Stimulated activated CD4-positive, alpha-beta T cell treated with anti-CD3 and anti-CD28 coated beads, Interleukin-1b, Interleukin-23, amount 100 ng/mL, for 1 hour (primary cell): ENCODE data around the gene DPPA4.

Experiments used
- DNase-seq, 2 donors: peaks; one replicate each; pipeline ENCODE4 v3.0.0-alpha.2; 2020; ENCODE audit warnings: low read depth in 2 of 2

The DPPA4 gene

GRCh38 chr3:109339197-109339596 lies 1.9 kb upstream of the DPPA4 start:
- no peak for DNase-seq

- no peak for DNase-seq
These were observed 976 bp upstream of the DPPA4 start for GRCh38 chr3:109338322-109338721.

DNA sequence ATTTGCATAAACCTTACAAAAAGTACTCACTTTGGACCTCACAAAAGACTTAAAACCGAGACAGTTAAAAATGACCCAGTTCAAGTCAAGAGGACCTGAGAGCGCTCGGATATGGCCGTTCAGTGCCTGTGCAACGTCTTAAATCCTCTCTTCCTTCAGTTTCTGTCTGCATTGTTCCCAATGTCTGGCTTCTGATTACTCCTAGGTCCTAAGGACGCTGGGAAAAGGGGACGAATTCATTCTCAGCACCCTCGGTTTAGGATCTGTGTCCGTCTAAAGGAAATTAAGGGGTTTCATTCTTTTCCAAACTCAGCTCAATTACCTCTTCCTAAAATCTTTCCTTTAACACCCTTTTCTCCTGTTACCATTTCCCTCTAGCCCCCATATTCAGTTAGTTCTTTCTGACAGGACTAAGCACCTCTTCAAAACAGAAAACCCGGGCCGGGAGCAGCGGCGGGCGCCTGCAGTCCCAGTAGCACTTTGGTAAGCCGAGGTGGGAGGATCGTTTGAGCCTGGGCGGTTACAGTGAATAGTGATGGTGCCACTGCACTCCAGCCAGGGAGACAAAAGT lies 970 bp downstream of the DPPA4 start:
- no peak for DNase-seq

GRCh38 chr3:109334572-109334971 lies 2.8 kb downstream of the DPPA4 start:
- DNase-seq, result no peak

DNA sequence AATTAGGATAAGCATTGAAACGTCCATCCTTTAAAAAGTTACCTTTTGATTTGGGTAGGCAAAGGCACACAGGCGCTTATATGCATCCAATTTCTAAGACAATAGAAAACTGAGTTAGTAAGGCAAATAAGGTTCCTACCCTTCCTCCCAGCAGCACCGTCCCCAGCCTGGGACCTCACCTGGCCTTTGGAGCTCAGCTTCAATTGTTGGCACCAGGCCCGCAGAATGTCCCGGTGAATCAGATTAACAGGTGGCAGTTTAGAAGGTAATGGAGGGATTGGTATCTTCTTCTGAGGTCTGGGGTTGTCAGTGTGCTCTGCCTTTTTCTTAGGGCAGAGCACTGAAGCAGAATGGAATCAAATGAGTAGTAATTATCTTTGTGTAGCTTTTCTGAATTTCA lies 5.7 kb downstream of the DPPA4 start:
- DNase-seq, result no peak

- DNase-seq, result no peak
These were observed 6.9 kb downstream of the DPPA4 start for GRCh38 chr3:109330405-109330804.

GRCh38 chr3:109328202-109328601 lies 9.1 kb downstream of the DPPA4 start:
- DNase-seq, result no peak

DNA sequence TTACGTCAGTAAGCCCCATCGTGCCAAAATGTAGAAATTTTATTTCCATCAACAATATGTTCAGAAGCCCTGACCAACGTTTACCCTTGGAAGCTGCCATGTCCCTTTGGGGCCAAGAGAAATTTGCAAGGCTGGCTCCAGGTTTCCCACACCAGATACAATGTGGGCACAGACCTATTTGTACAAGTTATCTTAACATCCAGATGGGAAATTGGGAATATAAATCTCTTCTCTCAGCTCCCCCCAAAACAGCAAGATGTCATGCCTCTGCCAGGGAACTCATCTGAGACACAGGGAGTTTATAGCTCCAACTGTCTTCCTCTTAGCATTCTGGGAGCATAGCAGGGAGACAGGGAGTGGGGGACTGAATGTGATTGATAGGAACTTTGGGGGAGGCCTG lies 11.7 kb downstream of the DPPA4 start:
- no peak for DNase-seq

DNA sequence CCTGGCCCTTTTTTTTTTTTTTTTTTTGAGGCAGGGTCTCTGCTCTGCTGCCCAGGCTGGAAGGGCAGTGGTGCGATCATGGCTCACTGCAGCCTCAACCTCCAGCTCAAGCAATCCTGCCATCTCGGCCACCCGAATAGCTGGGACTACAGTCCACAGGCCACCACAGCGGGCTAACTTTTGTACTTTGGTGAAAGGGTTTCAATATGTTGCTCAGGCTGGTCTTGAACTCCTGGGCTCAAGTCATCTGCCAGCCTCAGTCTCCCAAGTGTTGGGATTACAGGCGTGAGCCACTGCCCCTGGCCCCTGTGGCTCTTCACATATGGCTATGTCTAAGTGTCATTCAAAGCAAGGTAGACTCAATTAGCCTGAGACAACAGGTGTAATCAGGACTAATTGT lies 12.2 kb downstream of the DPPA4 start:
- DNase-seq, result no peak

- no peak for DNase-seq
These were observed 21.1 kb downstream of the DPPA4 start, which contains the start of gene DPPA2 for GRCh38 chr3:109316162-109316730. DPPA2 (minus strand) TSS chr3:109316517; CDS start chr3:109314542, 1,975 bp downstream.

DNA sequence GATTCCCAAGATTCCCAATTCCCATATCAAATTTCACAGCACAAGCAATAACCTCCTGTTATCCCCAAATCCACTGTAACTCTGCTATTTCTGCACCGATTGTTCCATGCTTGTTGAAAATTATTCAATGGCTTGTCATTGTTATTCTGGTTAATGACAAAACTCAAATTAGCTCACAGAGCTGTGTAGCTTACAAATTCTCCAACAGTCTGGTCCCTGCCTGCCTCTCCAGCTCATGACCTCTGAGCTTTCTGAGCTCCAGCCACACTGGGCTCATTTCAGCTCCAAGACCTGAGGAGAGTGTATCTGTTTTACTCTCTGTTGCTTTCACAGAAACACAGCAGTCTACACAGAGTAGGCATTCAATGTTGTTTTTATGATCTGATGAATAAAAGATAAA lies 24.3 kb downstream of the DPPA4 start:
- DNase-seq, result no peak

DNA sequence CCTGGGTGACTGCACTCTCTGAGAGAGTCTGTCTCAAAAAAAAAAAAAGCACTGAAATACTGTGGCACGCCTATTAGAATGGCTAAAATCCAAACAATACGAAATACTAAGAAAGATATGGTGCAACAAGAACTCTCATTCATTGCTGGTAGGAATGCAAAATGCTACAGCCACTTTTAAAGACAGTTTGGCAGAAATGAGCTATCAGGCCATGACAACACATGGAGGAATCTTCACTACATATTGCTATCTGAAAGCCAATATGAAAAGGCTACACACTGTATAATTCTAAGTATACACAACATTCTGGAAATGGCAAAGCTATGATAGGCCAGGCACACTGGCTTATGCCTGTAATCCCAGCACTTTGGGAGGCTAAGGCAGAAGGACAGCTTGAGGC lies 39.9 kb downstream of the DPPA4 start:
- no peak for DNase-seq

DNA sequence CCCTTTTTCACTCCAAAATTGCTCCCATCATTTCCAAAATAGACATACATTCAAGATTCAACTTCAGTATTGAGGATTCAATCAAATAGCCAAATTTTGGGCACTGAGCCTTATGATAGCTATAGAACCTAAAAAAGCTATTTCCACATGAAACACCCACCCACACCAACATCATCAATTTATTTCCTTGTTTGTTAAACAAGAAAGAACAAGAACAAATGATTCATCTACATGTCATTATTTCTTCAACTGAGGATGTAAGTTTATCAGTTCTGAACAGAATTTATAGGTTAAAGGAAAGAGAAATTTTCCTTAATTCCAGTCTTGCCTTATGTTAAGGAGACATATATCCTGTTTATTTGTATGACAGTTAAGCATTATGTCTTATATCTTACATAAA lies 53.3 kb downstream of the DPPA4 start:
- DNase-seq, result no peak

DNA sequence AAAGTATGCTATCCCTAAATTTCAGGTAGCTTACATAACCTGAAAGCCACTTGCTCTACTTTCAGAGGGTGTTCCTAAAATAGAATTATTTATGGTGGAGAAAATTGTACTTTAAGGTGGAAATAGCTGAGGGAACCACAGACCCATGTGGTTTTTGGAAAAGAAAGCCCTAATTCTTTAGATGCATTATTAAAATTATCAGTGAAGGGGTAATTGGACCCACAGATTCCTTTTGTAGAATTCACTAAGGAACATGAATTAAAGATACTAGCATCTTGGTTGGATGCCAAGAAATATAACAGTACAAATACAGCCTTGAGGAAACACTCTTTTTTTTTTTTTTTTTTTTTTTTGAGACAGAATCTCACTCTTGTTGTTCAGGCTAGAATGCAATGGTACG lies 58.8 kb downstream of the DPPA4 start:
- no peak for DNase-seq

GRCh38 chr3:109278141-109278540 lies 59.2 kb downstream of the DPPA4 start:
- DNase-seq, result no peak
